Endothelial cell of umbilical vein (primary cell): ENCODE measurements around the gene PAK6.

ENCODE experiments used
- EZH2 ChIP-seq: IDR thresholded peaks from 2 replicates; pipeline ENCODE4 v1.6.1; 2012; ENCODE audit warnings: borderline replicate concordance, low read depth, mild to moderate bottlenecking, moderate library complexity, low read length, inconsistent platforms; ENCODE audit not compliant: severe bottlenecking
- FOS ChIP-seq: IDR thresholded peaks from 2 replicates; pipeline ENCODE4 v1.6.1; 2011; ENCODE audit warnings: mild to moderate bottlenecking, low read length, moderate library complexity, borderline replicate concordance; ENCODE audit not compliant: insufficient read depth
- JUN ChIP-seq: IDR thresholded peaks from 2 replicates; pipeline ENCODE4 v1.6.1; 2011; ENCODE audit warnings: borderline replicate concordance, low read depth; ENCODE audit not compliant: insufficient read length, insufficient read depth
- POLR2A ChIP-seq: IDR thresholded peaks from 2 replicates; pipeline ENCODE4 v1.6.1; 2012; ENCODE audit warnings: low read depth, mild to moderate bottlenecking, control low read depth, low read length
- POLR2AphosphoS5 ChIP-seq: IDR thresholded peaks from 2 replicates; pipeline ENCODE4 v1.6.1; 2012; ENCODE audit warnings: low read depth, mild to moderate bottlenecking, control low read depth, low read length, moderate library complexity; ENCODE audit not compliant: insufficient read depth
- TF ChIP-seq, protein P1 (sequence below), 2 donors: IDR thresholded peaks; 1 replicate in 1 of 2; 2 replicates in 1 of 2; pipeline ENCODE4 v1.5.1; 2011; ENCODE audit warnings: low read length in 2 of 2, mild to moderate bottlenecking in 2 of 2, moderate library complexity in 2 of 2, control low read depth in 1 of 2, inconsistent platforms in 1 of 2, low read depth in 1 of 2; ENCODE audit not compliant: insufficient read depth in 1 of 2; ENCODE audit errors: extremely low read depth in 1 of 2
- TF ChIP-seq, protein P2 (sequence below): IDR thresholded peaks from 2 replicates; pipeline ENCODE4 v1.6.1; 2011; ENCODE audit not compliant: insufficient read depth, insufficient read length

DNA sequence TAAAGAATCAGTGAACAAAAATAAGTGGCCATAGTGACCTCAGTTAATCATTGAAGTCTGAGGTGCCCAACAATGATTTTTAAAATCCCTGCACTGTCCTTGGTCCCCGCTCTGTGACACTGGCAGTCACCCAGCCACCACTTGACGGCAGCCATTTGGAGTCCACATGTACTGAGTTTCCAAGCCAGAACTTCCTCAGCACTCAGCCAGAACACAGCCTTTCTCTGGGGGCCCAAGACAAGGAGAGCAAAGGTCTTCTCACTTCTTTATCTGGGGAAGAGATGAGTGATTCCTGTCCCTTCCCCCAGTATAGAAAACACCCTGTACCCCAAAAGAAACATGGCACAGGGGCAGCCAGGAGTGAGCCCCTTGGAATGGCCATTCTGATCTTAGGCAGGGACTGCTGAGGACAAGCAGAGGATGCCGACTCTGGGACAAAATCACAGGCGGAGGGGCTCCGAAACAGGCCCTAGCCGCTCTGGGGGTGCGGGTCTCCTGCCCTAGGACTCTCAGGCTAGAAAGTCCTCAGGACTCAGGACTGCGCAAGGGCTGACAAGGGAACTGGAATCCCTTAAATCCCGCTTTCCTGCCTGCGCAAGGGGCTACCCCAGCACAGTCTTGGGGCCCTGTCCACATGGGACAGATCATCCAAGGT, 12.8 kb downstream of the PAK6 start:
- TF ChIP-seq POLR2A (no peak), JUN (no peak), EZH2 (no peak), FOS (no peak), POLR2AphosphoS5 (no peak)
- TF ChIP-seq, protein P1, sequence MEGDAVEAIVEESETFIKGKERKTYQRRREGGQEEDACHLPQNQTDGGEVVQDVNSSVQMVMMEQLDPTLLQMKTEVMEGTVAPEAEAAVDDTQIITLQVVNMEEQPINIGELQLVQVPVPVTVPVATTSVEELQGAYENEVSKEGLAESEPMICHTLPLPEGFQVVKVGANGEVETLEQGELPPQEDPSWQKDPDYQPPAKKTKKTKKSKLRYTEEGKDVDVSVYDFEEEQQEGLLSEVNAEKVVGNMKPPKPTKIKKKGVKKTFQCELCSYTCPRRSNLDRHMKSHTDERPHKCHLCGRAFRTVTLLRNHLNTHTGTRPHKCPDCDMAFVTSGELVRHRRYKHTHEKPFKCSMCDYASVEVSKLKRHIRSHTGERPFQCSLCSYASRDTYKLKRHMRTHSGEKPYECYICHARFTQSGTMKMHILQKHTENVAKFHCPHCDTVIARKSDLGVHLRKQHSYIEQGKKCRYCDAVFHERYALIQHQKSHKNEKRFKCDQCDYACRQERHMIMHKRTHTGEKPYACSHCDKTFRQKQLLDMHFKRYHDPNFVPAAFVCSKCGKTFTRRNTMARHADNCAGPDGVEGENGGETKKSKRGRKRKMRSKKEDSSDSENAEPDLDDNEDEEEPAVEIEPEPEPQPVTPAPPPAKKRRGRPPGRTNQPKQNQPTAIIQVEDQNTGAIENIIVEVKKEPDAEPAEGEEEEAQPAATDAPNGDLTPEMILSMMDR (IDR thresholded peaks at IDR 0.05; ENCODE audit: extremely low read depth in 1 of 2, insufficient read depth in 1 of 2, low read depth in 1 of 2, low read length in 2 of 2): no peak
- TF ChIP-seq, protein P2, sequence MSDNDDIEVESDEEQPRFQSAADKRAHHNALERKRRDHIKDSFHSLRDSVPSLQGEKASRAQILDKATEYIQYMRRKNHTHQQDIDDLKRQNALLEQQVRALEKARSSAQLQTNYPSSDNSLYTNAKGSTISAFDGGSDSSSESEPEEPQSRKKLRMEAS: no peak
